Tibial nerve (tissue), 4 donors: ENCODE data around the gene SLC5A3. TPM values are rescaled to one million over a fixed set of nuclear protein-coding genes. Genes with fewer than 3 reads are reported as not detected.

Source experiments
- DNase-seq, 2 donors: peaks; one replicate each; pipeline ENCODE4 v3.0.0-alpha.2; 2019; ENCODE audit warnings: low spot score in 2 of 2
- H3K27ac ChIP-seq, 4 donors: fragments of 200-600 bp; sonication (generic) in 3 of 4; one replicate each; pipeline ENCODE4 v1.5.1; 2017 to 2019; ENCODE audit warnings: mild to moderate bottlenecking in 1 of 4
- H3K27me3 ChIP-seq, 2 donors: fragments of 200-600 bp; sonication (generic) in 1 of 2; one replicate each; pipeline versions ENCODE4 v1.5.1 to v1.6.0; 2017 to 2019
- H3K36me3 ChIP-seq, 3 donors: fragments of 200-600 bp; sonication (generic); one replicate each; pipeline ENCODE4 v1.5.1; 2018 to 2019
- H3K4me1 ChIP-seq, 4 donors: fragments of 200-600 bp; sonication (generic) in 3 of 4; one replicate each; pipeline ENCODE4 v1.5.1; 2017 to 2019
- H3K4me3 ChIP-seq, 4 donors: fragments of 200-600 bp; sonication (generic) in 3 of 4; one replicate each; pipeline ENCODE4 v1.5.1; 2017 to 2019; ENCODE audit warnings: mild to moderate bottlenecking in 1 of 4, moderate library complexity in 1 of 4
- H3K9me3 ChIP-seq, 4 donors: fragments of 200-600 bp; sonication (generic) in 3 of 4; one replicate each; pipeline ENCODE4 v1.5.1; 2017 to 2019
- EP300 ChIP-seq, 2 donors: sonication (generic); formaldehyde crosslinking; IDR thresholded peaks; one replicate each; pipeline ENCODE4 v1.6.1; 2017; ENCODE audit warnings: antibody characterized with exemption in 2 of 2, mild to moderate bottlenecking in 1 of 2
- POLR2A ChIP-seq, 2 donors: fragments of 450-650 bp; IDR thresholded peaks; one replicate each; pipeline ENCODE4 v1.6.1; 2017; ENCODE audit warnings: antibody characterized with exemption in 2 of 2, mild to moderate bottlenecking in 2 of 2, moderate library complexity in 2 of 2
- WGBS, 2 donors: methylation state at CpG; one replicate each; pipeline ENCODE4 v1.1.5; 2018; 5-methylcytosine and 5-hydroxymethylcytosine counted together
- total RNA-seq, 4 donors: library from RNA; depleted of rRNA; stranded (reverse); fragments of >200 nt; gene quantifications; one replicate each; pipeline ENCODE4 v1.1.0, GENCODE V29; 2016
- TF ChIP-seq, protein P1 (sequence below), 5 experiments: fragments of 200-600 bp in 3 of 5; fragments of 450-650 bp in 2 of 5; sonication (generic) in 3 of 5; IDR thresholded peaks; one replicate each; pipeline ENCODE4 v1.5.1; 2016 to 2019; ENCODE audit warnings: antibody characterized with exemption in 5 of 5, mild to moderate bottlenecking in 3 of 5, moderate library complexity in 2 of 5

The SLC5A3 gene
- total RNA-seq, 4 donors from 2014 or later = 38.1 to 74.5 (median 44.9) TPM

- no peak for DNase-seq
- Histone ChIP-seq H3K4me3 (no peak overlapping the region), H3K4me1 (peaks cover 0 to 41% (median 16%) of the 10 kb centered on the region in 4 donors), H3K27me3 (no peaks in the 10 kb centered on the region), H3K9me3 (no peaks in the 10 kb centered on the region), H3K36me3 (no peaks in the 10 kb centered on the region), H3K27ac (peak overlapping the region; percentile 83 to 98 (median 89))
- TF ChIP-seq EP300 (IDR thresholded peaks at IDR 0.05) (no peak), POLR2A (IDR thresholded peaks at IDR 0.05) (no peak)
- TF ChIP-seq, protein P1, sequence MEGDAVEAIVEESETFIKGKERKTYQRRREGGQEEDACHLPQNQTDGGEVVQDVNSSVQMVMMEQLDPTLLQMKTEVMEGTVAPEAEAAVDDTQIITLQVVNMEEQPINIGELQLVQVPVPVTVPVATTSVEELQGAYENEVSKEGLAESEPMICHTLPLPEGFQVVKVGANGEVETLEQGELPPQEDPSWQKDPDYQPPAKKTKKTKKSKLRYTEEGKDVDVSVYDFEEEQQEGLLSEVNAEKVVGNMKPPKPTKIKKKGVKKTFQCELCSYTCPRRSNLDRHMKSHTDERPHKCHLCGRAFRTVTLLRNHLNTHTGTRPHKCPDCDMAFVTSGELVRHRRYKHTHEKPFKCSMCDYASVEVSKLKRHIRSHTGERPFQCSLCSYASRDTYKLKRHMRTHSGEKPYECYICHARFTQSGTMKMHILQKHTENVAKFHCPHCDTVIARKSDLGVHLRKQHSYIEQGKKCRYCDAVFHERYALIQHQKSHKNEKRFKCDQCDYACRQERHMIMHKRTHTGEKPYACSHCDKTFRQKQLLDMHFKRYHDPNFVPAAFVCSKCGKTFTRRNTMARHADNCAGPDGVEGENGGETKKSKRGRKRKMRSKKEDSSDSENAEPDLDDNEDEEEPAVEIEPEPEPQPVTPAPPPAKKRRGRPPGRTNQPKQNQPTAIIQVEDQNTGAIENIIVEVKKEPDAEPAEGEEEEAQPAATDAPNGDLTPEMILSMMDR (IDR thresholded peaks at IDR 0.05) = no peak
- WGBS, 2 donors = 41 to 49% methylated on average over 9 of the region's 9 CpGs
These were observed 1.7 kb upstream of the SLC5A3 start for GRCh38 chr21:34071683-34072082.

GRCh38 chr21:34072145-34073031, 990 bp upstream of the SLC5A3 start:
- H3K27ac ChIP-seq = peak overlapping the region; percentile 83 to 98 (median 89)
- H3K27me3 ChIP-seq = no peaks in the 10 kb centered on the region
- no peaks in the 10 kb centered on the region for H3K9me3 ChIP-seq
- H3K36me3 ChIP-seq = no peaks in the 10 kb centered on the region
- TF ChIP-seq POLR2A (IDR thresholded peaks at IDR 0.05) (peak in 1 of 2 donors; percentile 13), EP300 (IDR thresholded peaks at IDR 0.05) (no peak)
- TF ChIP-seq, protein P1 (IDR thresholded peaks at IDR 0.05) = peak in 1 of 5 experiments; percentile 7
- peaks cover 0 to 48% (median 21%) of the 10 kb centered on the region in 4 donors for H3K4me1 ChIP-seq
- H3K4me3 ChIP-seq = peak overlapping the region; percentile 18 to 88 (median 74)
- DNase-seq = peak; percentile 14 to 25
- 42 to 64% methylated on average over 15 to 25 of the region's 32 CpGs for WGBS, 2 donors

GRCh38 chr21:34073749-34074282, 438 bp downstream of the SLC5A3 start:
- H3K27ac ChIP-seq = peak overlapping the region; percentile 77 to 98 (median 87)

DNA sequence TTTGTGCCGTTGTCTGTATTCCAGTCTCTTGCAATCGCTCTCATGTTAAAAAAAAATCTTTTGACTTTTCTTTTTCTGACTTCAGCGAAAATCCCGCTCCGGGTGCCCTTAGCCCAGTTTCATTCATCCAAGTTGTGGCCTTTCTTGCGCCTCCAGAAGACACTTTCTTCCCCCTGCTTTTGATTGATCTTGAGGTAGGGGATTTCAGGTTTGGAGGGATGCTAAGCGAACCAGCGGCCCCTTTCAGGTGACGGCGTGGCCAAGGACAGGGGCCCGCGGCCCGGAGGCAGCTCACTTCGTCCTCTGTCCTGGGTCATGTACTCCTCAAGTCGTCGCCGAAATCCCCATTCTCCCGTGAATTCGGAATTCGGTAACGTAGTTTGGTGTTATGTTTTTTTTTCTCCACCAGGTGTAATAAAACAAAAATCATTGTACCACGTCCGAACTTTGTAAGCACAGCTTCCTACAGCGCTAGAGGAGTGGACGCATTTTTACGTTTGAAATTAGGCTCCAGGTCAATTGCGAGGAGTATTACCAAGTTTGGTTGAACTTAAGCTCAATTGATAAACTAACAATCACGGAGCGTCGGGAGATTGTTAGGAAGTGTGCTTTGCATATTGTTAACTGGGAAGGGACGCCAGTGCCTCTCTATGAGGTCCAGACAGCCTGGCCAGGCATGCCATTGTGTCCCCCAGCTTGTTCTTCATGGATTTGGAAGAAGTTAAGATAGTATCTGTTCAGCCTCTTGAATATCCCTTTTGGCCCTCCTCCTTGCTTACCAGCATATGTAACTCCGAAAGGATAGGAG, 1.1 kb downstream of the SLC5A3 start:
- peak overlapping the region; percentile 61 to 90 (median 64) for H3K27ac ChIP-seq
- H3K4me3 ChIP-seq = peak overlapping the region; percentile 62 to 88 (median 72)
- DNase-seq = no peak
- H3K36me3 ChIP-seq = no peaks in the 10 kb centered on the region
- WGBS, 2 donors = 20 to 21% methylated on average over 32 of the region's 32 CpGs
- no peaks in the 10 kb centered on the region for H3K27me3 ChIP-seq
- peaks cover 0 to 69% (median 39%) of the 10 kb centered on the region in 4 donors for H3K4me1 ChIP-seq
- H3K9me3 ChIP-seq = no peaks in the 10 kb centered on the region
- TF ChIP-seq, protein P1 (IDR thresholded peaks at IDR 0.05) = no peak
- peak in 1 of 2 donors; percentile 10 for TF ChIP-seq EP300 (IDR thresholded peaks at IDR 0.05)

More at GRCh38 chr21:34073749-34074282, 438 bp downstream of the SLC5A3 start:
- no peaks in the 10 kb centered on the region for H3K9me3 ChIP-seq
- peaks cover 0 to 62% (median 34%) of the 10 kb centered on the region in 4 donors for H3K4me1 ChIP-seq
- peak overlapping the region; percentile 62 to 88 (median 82) for H3K4me3 ChIP-seq
- no peak for DNase-seq
- 1% methylated on average over 29 to 56 of the region's 95 CpGs for WGBS, 2 donors
- H3K36me3 ChIP-seq = no peaks in the 10 kb centered on the region
- no peaks in the 10 kb centered on the region for H3K27me3 ChIP-seq
- TF ChIP-seq EP300 (IDR thresholded peaks at IDR 0.05) = no peak
- TF ChIP-seq POLR2A (IDR thresholded peaks at IDR 0.05) = no peak
- TF ChIP-seq, protein P1 (IDR thresholded peaks at IDR 0.05) = no peak
